ENCODE measurements around the gene TMOD2.

- TF ChIP-seq CTCF (IDR thresholded peaks at IDR 0.05; ENCODE audit: insufficient read depth, low read depth, low read length), result no peak
- no peak for TF ChIP-seq EZH2 (IDR thresholded peaks at IDR 0.05; ENCODE audit: insufficient read depth, low read length)
These were observed 66.8 kb downstream of the TMOD2 start for GRCh38 chr15:51818150-51818549.

All from astrocyte (in vitro differentiated cells and primary cell).